Stimulated activated CD4-positive, alpha-beta T cell treated with anti-CD3 and anti-CD28 coated beads, Interleukin-4, amount 100 ng/mL, for 48 hours (primary cell): ENCODE measurements around the gene ZNF654.
"Not testable (repeated sequence)": the region's sequence is repeated elsewhere in the genome, so short reads cannot be mapped to it uniquely, and the experiment has no call there.

Experiments used
- DNase-seq, 2 donors: peaks; one replicate each; pipeline ENCODE4 v3.0.0-alpha.2; 2020; ENCODE audit warnings: low read depth in 2 of 2

ZNF654 gene

DNA sequence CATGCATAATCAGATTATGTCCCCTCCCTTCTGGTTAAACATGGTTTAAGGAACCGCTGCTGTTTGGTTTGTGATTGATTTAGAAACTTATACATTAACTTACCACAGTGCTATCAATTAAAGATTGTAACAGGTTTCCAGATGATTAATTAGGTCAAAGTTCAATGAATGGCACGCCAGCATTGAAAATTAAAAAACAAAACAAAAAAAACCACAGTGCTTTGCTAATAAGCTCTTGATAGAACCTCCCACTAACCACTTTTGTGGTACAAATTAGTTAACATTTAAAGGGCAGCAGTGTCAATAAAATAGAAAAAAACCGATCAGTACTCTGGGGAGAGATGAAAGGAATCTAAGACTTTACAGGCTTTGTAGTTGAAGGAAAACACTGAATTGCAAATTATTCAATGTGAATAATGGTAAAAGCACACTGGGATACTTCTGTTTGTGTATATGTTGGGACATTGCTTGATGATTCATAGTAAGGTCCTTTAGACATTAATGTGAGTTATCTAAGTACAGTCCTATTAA, 83.1 kb downstream of the ZNF654 start:
- no peak for DNase-seq

DNA sequence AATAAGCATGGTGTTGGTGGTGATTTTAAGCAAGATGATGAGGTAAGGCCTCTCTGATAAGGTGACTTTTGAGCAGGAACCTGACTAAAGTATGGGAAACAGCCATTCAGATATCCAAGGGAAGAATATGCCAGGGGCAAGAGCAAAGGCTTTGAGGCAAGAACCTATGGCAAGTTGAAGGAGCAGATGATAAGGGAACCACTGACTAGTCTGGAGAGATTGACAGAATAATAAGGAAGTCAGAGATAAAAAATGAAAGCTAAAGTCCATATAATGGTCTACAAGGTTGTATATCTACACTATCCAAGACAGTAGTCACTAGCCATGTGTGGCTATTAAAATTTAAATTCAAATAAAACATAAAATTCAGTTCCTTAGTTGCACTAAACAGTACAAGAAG, 88.2 kb downstream of the ZNF654 start:
- DNase-seq: no peak

DNA sequence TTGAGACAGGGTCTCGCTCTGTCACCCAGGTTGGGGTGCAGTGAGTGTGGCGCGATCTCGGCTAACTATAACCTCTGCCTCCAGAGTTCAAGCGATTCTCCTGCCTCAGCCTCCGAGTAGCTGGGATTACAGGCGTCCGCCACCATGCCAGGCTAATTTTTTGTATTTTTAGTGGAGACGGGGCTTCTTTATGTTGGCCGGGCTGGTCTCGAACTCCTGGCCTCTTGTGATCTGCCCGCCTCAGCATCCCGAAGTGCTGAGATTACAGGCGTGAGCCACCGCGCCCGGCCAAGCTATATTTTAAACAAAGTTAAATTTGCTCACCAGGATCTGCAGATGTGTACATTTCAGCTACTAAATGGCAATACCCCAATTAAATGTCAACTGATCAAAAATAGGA, 89.6 kb downstream of the ZNF654 start:
- no peak for DNase-seq

DNA sequence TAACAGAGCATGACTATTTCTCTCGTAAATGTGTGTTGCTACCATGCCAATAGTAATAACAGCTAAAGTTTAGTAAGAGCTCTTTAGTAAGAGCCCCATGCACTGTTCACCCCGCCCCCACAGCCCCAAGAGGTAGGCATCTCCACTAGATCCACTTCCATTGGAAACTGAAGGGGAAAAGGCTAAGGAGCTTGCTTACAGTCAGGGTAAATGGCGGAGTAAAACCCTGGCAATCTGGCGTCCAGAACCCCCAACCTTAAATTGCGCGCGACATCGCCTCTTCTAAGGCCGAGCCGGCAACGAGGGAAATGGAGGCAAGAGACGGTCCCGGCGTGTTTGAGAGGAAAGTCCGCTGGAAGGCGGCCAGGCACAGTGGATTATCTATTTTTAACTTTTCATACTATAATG, 90.0 kb downstream of the ZNF654 start:
- DNase-seq: peak in 1 of 2 donors; percentile 47

DNA sequence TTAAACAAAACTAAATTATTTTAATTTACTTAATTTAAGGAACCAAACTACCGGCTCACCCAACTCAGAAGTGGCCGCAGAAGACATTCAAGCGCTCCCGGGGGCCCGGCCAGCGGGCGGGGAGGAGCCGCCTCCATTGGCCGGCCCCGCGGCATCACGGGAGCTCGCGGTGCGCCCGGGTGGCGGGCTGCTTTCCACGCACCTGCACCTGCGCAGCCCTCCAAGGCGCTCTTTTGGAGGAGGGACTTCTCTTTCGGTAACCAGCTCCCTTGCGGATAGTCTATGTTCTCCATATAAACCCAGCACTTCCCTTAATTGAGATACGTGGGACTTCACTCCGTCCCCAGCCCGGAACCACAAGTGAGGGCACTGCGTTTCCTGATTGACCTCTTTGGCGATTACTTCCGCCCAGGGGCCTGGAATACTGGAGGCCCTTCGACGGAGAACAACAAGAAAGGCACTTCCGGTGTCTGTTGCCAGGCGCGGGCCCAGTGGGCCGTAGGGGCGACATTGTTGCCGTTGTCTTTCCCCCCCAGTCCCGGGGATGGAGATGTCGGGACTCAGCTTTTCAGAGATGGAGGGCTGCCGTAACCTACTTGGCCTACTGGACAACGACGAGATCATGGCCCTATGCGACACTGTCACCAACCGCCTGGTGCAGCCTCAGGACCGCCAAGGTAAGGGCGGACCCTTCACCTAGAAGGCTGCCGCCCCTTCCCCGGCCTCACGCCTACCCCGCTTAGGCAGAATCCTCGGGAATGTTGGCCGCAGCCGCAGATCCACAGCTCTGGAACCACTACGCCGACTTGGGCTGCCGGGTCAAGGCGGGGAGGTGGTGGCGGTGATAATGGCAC, 90.7 kb downstream of the ZNF654 start, which contains the start of gene C3orf38:
Gene C3orf38 (plus strand): TSS at position 451 of the 854 bp plus-strand sequence. CDS start 94 bp downstream, at position 545.
- DNase-seq: peak; percentile 67

DNA sequence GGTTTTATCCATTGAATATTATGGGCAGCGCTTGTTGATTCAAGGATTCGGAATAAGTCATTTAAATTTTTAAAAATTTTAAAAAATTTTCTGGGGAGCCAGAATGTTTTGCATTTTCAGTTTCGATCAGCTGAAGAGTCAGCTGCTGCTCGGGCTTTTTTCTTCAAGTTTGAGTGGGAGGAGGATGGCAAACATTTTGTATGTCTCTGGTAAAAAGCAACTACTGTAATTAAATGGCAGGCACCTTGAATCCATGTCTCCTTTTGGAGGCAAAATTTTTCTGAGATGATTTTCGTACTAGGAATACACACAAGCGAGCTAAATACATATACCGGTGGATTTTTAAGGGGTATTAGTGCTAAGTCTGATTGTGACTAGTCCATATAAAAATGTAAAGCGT, 91.3 kb downstream of the ZNF654 start:
- peak in 1 of 2 donors; percentile 11 for DNase-seq

DNA sequence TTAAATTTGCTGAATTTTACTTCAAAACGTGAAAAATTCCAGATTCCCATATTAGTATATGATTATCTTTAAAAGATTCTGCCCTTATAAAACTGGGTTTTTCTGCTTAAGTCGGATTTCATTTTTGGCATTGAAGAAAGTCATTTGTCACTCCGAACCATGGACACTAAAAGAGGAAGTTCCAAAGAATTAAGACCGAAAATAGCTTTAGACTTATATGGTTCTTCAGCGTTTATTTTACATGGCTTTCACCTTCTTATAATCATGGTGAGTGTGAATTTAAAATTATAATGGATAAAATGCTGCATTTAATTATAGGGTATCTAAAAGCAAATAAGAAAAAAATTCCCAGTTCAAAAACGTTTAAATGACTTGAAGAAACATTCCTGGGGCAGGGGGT, 91.8 kb downstream of the ZNF654 start:
- DNase-seq: no peak

DNA sequence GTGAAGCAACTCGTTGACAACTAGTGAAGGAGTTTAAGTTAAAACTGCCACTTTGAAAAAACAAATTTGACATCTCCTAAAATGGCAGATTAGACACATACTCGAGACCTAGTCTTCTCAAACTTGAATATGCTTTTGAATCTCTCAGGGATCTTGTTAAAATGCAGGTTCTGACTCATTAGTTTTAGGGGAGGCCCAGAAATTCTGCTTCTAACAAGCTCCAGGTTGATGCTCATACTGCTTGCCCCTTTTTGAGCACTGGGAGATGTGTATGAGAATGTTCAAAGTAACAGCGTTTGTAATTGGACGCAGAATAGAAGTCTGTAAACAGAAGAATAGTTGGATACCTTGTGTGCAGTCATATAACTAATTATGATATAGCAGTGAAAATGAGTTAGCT, 92.3 kb downstream of the ZNF654 start:
- DNase-seq: no peak

DNA sequence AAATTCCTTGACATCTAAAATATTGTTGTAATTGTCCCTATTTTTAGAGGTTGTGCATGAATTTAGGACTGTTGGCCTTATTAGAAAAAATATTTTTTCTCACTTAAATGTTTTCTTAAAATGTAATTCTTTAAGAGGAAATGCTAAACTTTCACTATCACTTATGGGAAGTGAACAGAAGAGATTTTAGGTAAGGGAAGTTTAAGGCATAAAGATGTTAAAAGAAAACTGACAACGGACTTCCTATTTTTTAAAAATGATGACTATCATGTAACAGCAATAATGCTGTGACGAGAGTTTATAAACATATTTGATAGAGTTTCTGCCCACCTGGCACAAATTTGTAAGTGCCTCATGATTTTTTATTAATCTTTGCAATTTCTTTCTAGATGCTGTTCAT, 93.8 kb downstream of the ZNF654 start:
- DNase-seq: no peak

DNA sequence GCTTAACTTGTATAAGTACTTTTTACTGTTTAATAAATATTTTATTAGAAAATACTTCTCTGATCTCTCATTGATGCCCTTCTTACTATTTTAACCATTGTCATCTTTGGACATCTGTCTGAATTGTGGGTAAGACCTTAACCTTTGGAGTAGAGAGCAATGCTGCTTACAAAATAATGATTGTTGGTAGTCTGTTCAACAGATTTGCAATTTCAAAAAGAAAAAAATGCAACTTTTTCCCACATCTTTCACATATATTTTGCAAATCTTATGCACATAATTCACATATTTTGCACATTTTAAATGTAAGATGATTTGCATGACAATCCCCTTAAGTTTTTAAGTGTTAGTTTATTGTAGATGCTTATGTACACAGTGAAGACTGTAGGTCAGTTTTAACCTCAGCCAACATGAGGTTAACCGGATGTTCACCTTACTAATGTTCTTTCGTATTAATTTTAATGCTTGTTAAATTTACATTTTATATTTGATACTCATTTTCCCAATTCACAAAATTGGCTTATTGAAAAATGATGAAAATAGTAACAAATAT, 107.4 kb downstream of the ZNF654 start:
- no peak for DNase-seq

DNA sequence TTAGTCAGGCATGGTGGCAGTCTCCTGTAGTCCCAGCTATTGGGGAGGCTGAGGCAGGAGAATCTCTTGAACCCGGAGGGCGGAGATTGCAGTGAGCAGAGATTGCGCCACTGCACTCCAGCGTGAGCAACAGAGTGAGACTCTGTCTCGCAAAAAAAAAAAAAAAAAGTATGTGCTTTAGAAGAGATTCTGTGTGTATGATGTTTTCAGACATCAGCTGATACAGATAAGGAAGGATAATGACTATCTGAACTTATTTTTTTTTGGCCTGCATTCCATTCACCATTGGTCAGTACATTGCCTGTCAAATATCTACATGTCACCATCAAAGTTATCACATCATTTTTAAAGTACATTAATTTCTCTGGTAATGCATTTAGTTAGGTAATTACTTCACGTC, 108.1 kb downstream of the ZNF654 start:
- no peak for DNase-seq

DNA sequence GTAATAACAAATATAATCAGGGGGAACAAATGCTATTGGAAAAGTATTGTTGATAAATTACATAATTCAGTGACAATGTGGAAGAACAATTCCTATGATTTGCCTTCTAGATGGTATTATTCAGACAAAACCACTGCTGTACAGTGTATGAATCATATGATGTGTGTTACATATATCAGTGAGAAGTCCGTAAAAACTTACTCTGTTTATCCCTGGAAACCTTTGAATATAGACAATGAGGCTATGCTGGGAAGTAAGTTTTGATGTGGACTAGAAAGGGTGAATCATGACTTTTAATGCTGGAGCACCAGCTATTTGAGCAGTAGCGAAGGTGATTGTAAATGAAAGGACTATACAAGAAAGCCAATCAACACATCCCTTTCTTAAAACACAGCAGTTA, 108.6 kb downstream of the ZNF654 start:
- no peak for DNase-seq

DNA sequence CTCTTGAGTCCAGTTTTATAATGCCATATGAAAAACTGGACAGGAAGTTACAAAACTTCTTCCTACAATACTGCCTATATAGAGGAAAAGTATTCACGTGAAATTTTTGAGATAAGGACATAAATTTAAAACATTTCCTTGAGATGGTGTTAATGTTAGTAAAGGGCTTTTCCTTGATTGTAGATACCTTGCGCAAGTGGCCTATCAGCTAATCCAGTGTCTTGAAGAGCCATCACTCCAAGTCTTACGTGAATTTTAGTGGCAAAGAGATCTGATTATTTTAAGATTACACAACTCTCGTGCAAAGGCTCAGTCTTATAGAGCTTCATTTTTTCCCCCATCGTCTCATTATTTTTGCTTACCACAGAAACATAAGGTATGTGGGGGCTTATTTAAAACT, 109.1 kb downstream of the ZNF654 start:
- DNase-seq: no peak

DNA sequence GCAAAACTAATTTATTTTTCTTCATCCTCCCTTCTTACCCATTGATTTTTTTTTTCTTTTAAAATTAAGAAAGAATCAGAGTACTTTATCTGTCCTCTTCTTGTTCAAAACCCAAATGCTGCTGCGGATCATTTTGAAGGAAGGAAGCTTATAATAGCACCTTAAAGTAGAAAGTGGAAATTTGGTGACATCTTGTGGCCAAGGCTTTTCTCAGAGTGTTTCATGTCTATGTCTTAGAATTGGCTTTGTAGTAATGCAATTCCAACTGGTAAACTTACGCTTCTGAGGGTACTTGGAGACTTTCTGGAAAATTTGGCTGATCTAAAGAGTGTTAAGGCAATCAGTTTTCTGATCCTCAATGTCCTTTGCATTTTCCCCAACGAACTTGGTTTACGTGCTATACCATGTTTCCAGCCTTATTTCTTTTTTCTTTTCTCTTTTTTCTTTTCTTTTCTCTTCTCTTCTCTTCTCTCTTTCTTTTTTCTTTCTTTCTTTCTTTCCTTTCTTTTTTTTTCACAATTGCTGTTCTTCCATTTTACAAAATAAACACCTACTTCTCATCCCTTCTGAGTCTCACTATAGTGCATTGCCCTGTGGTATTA, 121.4 kb downstream of the ZNF654 start:
- DNase-seq: peak in 1 of 2 donors; percentile 4

DNA sequence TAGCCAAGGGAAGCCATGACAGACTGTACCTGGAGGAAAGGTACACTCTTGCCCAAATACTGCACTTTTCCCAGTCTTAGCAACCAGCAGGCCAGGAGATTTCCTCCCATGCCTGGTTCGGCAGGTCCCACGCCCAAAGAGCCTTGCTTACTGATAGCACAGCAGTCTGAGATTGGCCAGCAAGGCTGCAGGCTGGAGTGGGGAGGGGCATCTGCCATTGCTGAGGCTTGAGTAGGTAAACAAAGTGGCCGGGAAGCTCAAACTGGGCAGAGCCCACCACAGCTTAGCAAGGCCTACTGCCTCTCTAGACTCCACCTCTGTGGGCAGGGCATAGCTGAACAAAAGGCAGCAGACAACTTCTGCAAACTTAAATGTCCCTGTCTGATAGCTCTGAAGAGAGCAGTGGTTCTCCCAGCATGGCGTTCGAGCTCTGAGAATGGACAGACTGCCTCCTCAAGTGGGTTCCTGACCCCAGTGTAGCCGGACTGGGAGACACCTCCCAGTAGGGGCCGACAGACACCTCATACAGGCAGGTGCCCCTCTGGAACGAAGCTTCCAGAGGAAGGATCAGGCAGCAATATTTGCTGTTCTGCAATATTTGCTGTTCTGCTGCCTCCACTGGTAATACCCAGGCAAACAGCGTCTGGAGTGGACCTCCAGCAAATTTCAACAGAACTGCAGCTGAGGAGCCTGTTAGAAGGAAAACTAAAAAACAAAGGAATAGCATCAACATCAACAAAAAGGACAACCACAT, 123.3 kb downstream of the ZNF654 start:
- DNase-seq: not testable (repeated sequence)

DNA sequence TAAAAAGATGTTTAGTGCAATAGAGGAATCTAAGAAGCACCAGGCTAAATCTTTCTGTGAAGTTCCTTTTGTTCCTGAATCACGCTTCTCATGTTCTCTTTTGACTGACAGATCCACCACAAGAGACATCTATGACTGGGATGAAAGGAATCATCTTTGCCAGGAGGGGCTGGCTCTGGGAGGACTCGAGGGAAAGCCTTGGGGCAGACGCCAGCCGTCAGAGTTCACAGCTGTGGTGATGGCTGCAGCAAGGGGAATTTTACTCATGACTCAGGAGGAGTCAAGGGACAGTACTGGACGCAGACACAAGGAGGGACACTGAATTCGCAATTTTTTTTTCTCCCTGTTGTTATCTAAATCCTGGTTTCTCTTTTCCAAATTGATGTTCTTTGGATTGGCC, 129.4 kb downstream of the ZNF654 start:
- DNase-seq: no peak

DNA sequence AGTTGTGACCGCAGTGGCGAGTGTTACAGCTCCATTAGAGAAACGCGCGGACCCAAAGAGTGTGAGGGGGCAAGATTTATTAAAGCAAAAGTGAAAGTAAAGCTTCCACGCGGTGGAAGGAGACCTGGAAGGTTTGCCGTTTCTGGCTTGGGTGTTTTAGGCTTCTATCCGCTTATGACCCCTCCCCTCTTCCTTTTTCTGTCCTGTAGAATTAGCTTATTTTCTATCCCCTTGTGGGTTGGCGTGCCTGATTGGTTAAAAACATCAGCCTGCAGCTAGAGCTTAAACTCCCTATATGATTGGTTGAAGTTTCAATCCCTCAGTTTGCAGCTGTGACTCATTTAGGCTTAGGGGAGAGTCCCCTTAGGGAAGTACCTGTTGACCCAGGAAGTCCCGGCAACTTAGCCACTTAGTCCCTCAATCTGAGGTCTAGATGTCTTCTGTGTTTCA, 130.3 kb downstream of the ZNF654 start:
- DNase-seq: no peak

DNA sequence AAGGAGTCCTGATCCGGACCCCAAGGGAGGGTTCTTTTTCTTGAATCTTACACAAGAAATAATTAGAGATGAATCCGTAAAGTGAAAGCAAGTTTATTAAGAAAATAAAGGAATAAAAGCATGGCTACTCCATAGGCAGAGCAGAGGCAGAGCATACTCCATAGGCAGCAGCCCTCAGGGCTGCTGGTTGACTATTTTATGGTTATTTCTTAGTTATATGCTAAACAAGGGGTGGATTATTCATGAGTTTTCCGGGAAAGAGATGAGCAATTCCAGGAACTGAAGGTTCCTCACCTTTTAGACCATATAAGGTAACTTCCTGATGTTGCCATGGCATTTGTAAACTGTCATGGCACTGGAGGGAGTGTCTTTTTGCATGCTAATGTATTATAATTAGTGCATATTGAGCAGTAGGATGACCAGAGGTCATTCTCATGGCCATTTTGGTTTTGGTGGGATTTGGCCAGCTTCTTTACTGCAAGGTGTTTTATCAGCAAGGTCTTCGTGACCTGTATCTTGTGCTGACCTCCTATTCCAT, 132.9 kb downstream of the ZNF654 start:
- DNase-seq: no peak

DNA sequence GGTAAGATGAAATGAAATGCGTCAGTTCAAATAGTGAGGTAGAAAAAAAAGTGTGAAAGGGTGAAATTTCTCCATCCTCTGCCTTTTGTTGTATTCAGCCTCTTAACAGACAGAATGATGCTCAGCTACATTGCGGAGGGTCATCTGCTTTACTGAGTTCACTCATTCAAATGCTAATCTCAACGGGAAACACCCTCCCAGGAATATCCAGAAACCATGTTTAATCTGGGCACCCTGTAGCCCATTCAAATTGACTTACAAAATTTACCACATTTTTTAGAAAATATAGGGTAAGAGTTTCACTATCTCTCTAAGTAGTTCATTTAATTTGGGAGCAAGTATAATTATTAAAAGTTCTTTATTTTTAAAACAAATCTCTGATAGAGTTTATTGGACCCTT, 133.6 kb downstream of the ZNF654 start:
- no peak for DNase-seq
